Measurements from ENCODE around the gene ATP11A.

ATP11A gene

GRCh38 chr13:112722433-112723263 is 32.8 kb downstream of the ATP11A start (continued):
- TF ChIP-seq, protein P1, sequence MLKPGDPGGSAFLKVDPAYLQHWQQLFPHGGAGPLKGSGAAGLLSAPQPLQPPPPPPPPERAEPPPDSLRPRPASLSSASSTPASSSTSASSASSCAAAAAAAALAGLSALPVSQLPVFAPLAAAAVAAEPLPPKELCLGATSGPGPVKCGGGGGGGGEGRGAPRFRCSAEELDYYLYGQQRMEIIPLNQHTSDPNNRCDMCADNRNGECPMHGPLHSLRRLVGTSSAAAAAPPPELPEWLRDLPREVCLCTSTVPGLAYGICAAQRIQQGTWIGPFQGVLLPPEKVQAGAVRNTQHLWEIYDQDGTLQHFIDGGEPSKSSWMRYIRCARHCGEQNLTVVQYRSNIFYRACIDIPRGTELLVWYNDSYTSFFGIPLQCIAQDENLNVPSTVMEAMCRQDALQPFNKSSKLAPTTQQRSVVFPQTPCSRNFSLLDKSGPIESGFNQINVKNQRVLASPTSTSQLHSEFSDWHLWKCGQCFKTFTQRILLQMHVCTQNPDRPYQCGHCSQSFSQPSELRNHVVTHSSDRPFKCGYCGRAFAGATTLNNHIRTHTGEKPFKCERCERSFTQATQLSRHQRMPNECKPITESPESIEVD (tag by site-specific recombination; IDR thresholded peaks at IDR 0.05), result 0 out of 2 replicates have a peak, but pooled peaks have one; percentile 30
- TF ChIP-seq SP7 (tag by site-specific recombination; IDR thresholded peaks at IDR 0.05), result peak; percentile 52
- peak; percentile 67 for TF ChIP-seq ZNF335 (tag by site-specific recombination; conservative IDR thresholded peaks at IDR 0.05)
- TF ChIP-seq ZNF530 (tag by site-specific recombination; IDR thresholded peaks at IDR 0.05; ENCODE audit: low read depth), result no peak
- TF ChIP-seq ZNF629 (tag by site-specific recombination; IDR thresholded peaks at IDR 0.05), result peak; percentile 64

DNA sequence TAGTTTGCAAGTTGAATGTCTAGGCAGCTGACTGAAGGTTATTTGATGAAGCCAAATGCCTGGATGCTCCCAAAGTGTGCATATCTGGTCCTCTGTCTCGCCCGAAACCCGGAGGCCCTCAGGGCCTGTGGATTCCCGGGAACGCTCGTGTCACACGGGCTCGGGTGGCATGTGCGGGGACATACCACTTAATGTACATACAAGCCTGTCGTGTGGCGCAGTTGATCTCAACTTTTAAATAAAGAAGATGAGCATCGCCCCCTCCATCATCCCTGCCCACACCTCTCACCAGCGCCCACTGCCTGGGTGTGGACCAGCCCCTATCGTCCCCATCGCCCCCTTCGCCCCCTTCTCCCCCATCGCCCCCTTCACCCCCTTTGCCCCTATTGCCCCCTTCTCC is 33.9 kb downstream of the ATP11A start:
- TF ChIP-seq, protein P2, sequence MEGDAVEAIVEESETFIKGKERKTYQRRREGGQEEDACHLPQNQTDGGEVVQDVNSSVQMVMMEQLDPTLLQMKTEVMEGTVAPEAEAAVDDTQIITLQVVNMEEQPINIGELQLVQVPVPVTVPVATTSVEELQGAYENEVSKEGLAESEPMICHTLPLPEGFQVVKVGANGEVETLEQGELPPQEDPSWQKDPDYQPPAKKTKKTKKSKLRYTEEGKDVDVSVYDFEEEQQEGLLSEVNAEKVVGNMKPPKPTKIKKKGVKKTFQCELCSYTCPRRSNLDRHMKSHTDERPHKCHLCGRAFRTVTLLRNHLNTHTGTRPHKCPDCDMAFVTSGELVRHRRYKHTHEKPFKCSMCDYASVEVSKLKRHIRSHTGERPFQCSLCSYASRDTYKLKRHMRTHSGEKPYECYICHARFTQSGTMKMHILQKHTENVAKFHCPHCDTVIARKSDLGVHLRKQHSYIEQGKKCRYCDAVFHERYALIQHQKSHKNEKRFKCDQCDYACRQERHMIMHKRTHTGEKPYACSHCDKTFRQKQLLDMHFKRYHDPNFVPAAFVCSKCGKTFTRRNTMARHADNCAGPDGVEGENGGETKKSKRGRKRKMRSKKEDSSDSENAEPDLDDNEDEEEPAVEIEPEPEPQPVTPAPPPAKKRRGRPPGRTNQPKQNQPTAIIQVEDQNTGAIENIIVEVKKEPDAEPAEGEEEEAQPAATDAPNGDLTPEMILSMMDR (tag by site-specific recombination; IDR thresholded peaks at IDR 0.05), result no peak
- TF ChIP-seq KLF9 (tag by site-specific recombination; IDR thresholded peaks at IDR 0.05; ENCODE audit: low read depth), result no peak
- TF ChIP-seq ZNF639 (tag by site-specific recombination; IDR thresholded peaks at IDR 0.05), result no peak
- no peak for TF ChIP-seq ZBTB20 (tag by site-specific recombination; IDR thresholded peaks at IDR 0.05)
- TF ChIP-seq GFI1B (tag by site-specific recombination; IDR thresholded peaks at IDR 0.05), result no peak
- TF ChIP-seq ZNF394 (tag by site-specific recombination; IDR thresholded peaks at IDR 0.05; ENCODE audit: borderline replicate concordance), result no peak
- no peak for TF ChIP-seq ZNF580 (tag by site-specific recombination; IDR thresholded peaks at IDR 0.05)
- H3K27ac ChIP-seq (ENCODE audit: extremely low read depth, low read depth, low read length), result no peak overlapping the region
- ChIA-PET CTCF (no interaction called here), POLR2A (no interaction called here)
- H3K4me1 ChIP-seq (ENCODE audit: control insufficient read depth, insufficient read depth, low read length), result peaks cover 7% of the 10 kb centered on the region
- no peaks in the 10 kb centered on the region for H3K9me3 ChIP-seq (ENCODE audit: control insufficient read depth, insufficient read depth, low read depth, low read length)
- H3K4me3 ChIP-seq (ENCODE audit: low read depth, low read length), result no peak overlapping the region
- H3K36me3 ChIP-seq (ENCODE audit: control insufficient read depth in 2 of 2, insufficient read depth in 1 of 2, low read length in 2 of 2), result no peaks in the 10 kb centered on the region

GRCh38 chr13:112724788-112725345 is 35.0 kb downstream of the ATP11A start:
- H3K4me1 ChIP-seq (ENCODE audit: control insufficient read depth, insufficient read depth, low read length), result peaks cover 7% of the 10 kb centered on the region
- ChIA-PET POLR2A (no interaction called here), CTCF (no interaction called here)
- TF ChIP-seq ZNF792 (tag by site-specific recombination; IDR thresholded peaks at IDR 0.05), result no peak
- no peak for TF ChIP-seq ZNF112 (tag by site-specific recombination; IDR thresholded peaks at IDR 0.05)
- no peak for TF ChIP-seq ZNF558 (tag by site-specific recombination; IDR thresholded peaks at IDR 0.05)
- TF ChIP-seq GLIS2 (tag by site-specific recombination; IDR thresholded peaks at IDR 0.05), result 0 out of 2 replicates have a peak, but pooled peaks have one; percentile 12
- TF ChIP-seq ZNF704 (tag by site-specific recombination; IDR thresholded peaks at IDR 0.05), result no peak
- TF ChIP-seq ZNF571 (tag by site-specific recombination; IDR thresholded peaks at IDR 0.05), result no peak
- TF ChIP-seq ZNF701 (tag by site-specific recombination; IDR thresholded peaks at IDR 0.05), result no peak
- no peak for TF ChIP-seq ZNF266 (tag by site-specific recombination; IDR thresholded peaks at IDR 0.05; ENCODE audit: low read depth)
- H3K36me3 ChIP-seq (ENCODE audit: control insufficient read depth in 2 of 2, insufficient read depth in 1 of 2, low read length in 2 of 2), result no peaks in the 10 kb centered on the region
- no peaks in the 10 kb centered on the region for H3K9me3 ChIP-seq (ENCODE audit: control insufficient read depth, insufficient read depth, low read depth, low read length)
- no peak overlapping the region for H3K27ac ChIP-seq (ENCODE audit: extremely low read depth, low read depth, low read length)
- no peak overlapping the region for H3K4me3 ChIP-seq (ENCODE audit: low read depth, low read length)

Data from HEK293 (cell line).